HL-60 (cell line): ENCODE measurements around the gene ZFP64.

ENCODE experiments used
- GABPA ChIP-seq: IDR thresholded peaks from 2 replicates; pipeline ENCODE4 v1.6.1; 2012; ENCODE audit warnings: low read depth
- POLR2AphosphoS5 ChIP-seq: IDR thresholded peaks from 2 replicates; pipeline ENCODE4 v1.6.1; 2012; ENCODE audit warnings: low read depth
- TF ChIP-seq, protein P1 (sequence below): IDR thresholded peaks from one replicate; pipeline ENCODE4 v1.5.1; 2011; ENCODE audit warnings: low read length, control low read depth, inconsistent platforms; ENCODE audit not compliant: insufficient read depth

- TF ChIP-seq, protein P1, sequence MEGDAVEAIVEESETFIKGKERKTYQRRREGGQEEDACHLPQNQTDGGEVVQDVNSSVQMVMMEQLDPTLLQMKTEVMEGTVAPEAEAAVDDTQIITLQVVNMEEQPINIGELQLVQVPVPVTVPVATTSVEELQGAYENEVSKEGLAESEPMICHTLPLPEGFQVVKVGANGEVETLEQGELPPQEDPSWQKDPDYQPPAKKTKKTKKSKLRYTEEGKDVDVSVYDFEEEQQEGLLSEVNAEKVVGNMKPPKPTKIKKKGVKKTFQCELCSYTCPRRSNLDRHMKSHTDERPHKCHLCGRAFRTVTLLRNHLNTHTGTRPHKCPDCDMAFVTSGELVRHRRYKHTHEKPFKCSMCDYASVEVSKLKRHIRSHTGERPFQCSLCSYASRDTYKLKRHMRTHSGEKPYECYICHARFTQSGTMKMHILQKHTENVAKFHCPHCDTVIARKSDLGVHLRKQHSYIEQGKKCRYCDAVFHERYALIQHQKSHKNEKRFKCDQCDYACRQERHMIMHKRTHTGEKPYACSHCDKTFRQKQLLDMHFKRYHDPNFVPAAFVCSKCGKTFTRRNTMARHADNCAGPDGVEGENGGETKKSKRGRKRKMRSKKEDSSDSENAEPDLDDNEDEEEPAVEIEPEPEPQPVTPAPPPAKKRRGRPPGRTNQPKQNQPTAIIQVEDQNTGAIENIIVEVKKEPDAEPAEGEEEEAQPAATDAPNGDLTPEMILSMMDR, result no peak
- TF ChIP-seq GABPA, result no peak
- TF ChIP-seq POLR2AphosphoS5, result no peak
Measured at GRCh38 chr20:52168116-52168515, 23.5 kb downstream of the ZFP64 start.
